H1 (cell line): ENCODE data around the gene EPHA8. TPM values are rescaled to one million over a fixed set of nuclear protein-coding genes. Genes with fewer than 3 reads are reported as not detected.

Experiments used
- CTCF ChIA-PET: fragments of 300-600 bp; sonication (Branson Sonifier 250); formaldehyde crosslinking; loops from one replicate; lab custom pipeline; 2021; ENCODE audit not compliant: partially characterized antibody; lab: Charles Lee
- POLR2A ChIA-PET: fragments of 300-600 bp; sonication (Branson Sonifier 250); formaldehyde crosslinking; loops from one replicate; lab custom pipeline; 2021; ENCODE audit warnings: inconsistent platforms; ENCODE audit not compliant: partially characterized antibody; lab: Charles Lee
- DNase-seq, 2 experiments: peaks; one replicate each; pipeline versions ENCODE4 v3.0.0 to v3.0.0-alpha.2; 2010 to 2022; ENCODE audit warnings: low spot score in 2 of 2, low read depth in 1 of 2, mixed read lengths in 1 of 2
- FAIRE-seq: peaks from 2 replicates; lab custom pipeline; 2011; peaks lifted over from hg19 to GRCh38; lab: Jason Lieb, UNC
- H2AFZ ChIP-seq: 2 replicates; pipeline ENCODE4 v1.8.1; 2012; ENCODE audit warnings: low read length, inconsistent platforms
- H2AK5ac ChIP-seq: 2 replicates; pipeline ENCODE4 v1.6.1; 2013; ENCODE audit warnings: low read depth, low read length
- H2BK120ac ChIP-seq: replicated peaks from 2 replicates; pipeline ENCODE3; 2013; ENCODE audit warnings: low read depth, low read length, inconsistent platforms
- H2BK12ac ChIP-seq: 2 replicates; pipeline ENCODE4 v1.6.1; 2013; ENCODE audit warnings: low read depth, low read length
- H2BK15ac ChIP-seq: 2 replicates; pipeline ENCODE4 v1.6.1; 2013; ENCODE audit warnings: low read length
- H2BK20ac ChIP-seq: 2 replicates; pipeline ENCODE4 v1.6.1; 2013; ENCODE audit warnings: low read length
- H2BK5ac ChIP-seq: 2 replicates; pipeline ENCODE4 v1.6.1; 2013; ENCODE audit warnings: low read depth, low read length
- H3K14ac ChIP-seq: 2 replicates; pipeline ENCODE4 v1.6.1; 2013; ENCODE audit warnings: inconsistent platforms; ENCODE audit not compliant: insufficient read length
- H3K18ac ChIP-seq: 2 replicates; pipeline ENCODE4 v1.6.1; 2013; ENCODE audit warnings: low read length; ENCODE audit errors: extremely low read depth
- H3K23ac ChIP-seq: 2 replicates; pipeline ENCODE4 v1.6.1; 2013; ENCODE audit warnings: inconsistent platforms; ENCODE audit not compliant: insufficient read length
- H3K23me2 ChIP-seq: 2 replicates; pipeline ENCODE4 v1.6.1; 2013; ENCODE audit warnings: low read depth, low read length
- H3K27ac ChIP-seq: 2 replicates; pipeline ENCODE4 v1.6.1; 2011; ENCODE audit warnings: low read depth, low read length, inconsistent platforms
- H3K27me3 ChIP-seq, 4 experiments: replicated peaks in 1 of 4; 1 replicate in 1 of 4; 2 replicates in 3 of 4; pipeline versions ENCODE4 v1.6.1 to v1.8.1; 2011 to 2013; ENCODE audit warnings: low read length in 3 of 4, mild to moderate bottlenecking in 3 of 4, inconsistent platforms in 2 of 4, mixed read lengths in 2 of 4, moderate library complexity in 1 of 4; ENCODE audit not compliant: control insufficient read depth in 3 of 4, insufficient read depth in 3 of 4; ENCODE audit errors: extremely low read depth in 1 of 4
- H3K36me3 ChIP-seq, 4 experiments: 2 replicates each; pipeline versions ENCODE4 v1.6.1 to v1.8.1; 2011 to 2013; ENCODE audit warnings: mild to moderate bottlenecking in 4 of 4, low read length in 3 of 4, moderate library complexity in 2 of 4, control low read depth in 1 of 4, inconsistent platforms in 1 of 4; ENCODE audit not compliant: insufficient read depth in 4 of 4, control insufficient read depth in 2 of 4
- H3K4ac ChIP-seq: replicated peaks from 2 replicates; pipeline ENCODE3; 2013; ENCODE audit warnings: low read length, low read depth, mixed read lengths, inconsistent platforms; ENCODE audit not compliant: insufficient read length
- H3K4me1 ChIP-seq, 4 experiments: replicated peaks in 1 of 4; 1 replicate in 1 of 4; 2 replicates in 3 of 4; pipeline versions ENCODE4 v1.6.1 to v1.8.1; 2011 to 2013; ENCODE audit warnings: low read length in 3 of 4, inconsistent platforms in 2 of 4, mixed read lengths in 1 of 4; ENCODE audit not compliant: insufficient read depth in 4 of 4, control insufficient read depth in 3 of 4
- H3K4me2 ChIP-seq, 2 experiments: 2 replicates each; pipeline versions ENCODE4 v1.6.1 to v1.8.1; 2011 to 2013; ENCODE audit warnings: low read depth in 2 of 2, low read length in 2 of 2, control low read depth in 1 of 2, inconsistent platforms in 1 of 2, mild to moderate bottlenecking in 1 of 2; ENCODE audit not compliant: insufficient read depth in 1 of 2
- H3K4me3 ChIP-seq, 4 experiments: fragments of 200-600, 300-600 bp in 1 of 4; sonication (generic), shearing (Covaris generic), sonication (Bioruptor Twin) in 1 of 4; 2 replicates each; pipeline versions ENCODE4 v1.5.1 to v1.8.1; 2011 to 2016; ENCODE audit warnings: low read length in 4 of 4, low read depth in 3 of 4, control low read depth in 2 of 4, inconsistent platforms in 2 of 4, mild to moderate bottlenecking in 2 of 4, mixed read lengths in 1 of 4, moderate library complexity in 1 of 4; ENCODE audit not compliant: insufficient read depth in 2 of 4; ENCODE audit errors: extremely low read depth in 1 of 4
- H3K56ac ChIP-seq: replicated peaks from 2 replicates; pipeline ENCODE3; 2013; ENCODE audit warnings: low read depth, mild to moderate bottlenecking, mixed read lengths, low read length, inconsistent platforms; ENCODE audit not compliant: insufficient read length
- H3K79me1 ChIP-seq: 2 replicates; pipeline ENCODE4 v1.6.1; 2013; ENCODE audit warnings: low read depth, low read length, control low read depth
- H3K79me2 ChIP-seq, 2 experiments: 2 replicates each; pipeline versions ENCODE4 v1.6.1 to v1.8.1; 2012 to 2013; ENCODE audit warnings: low read length in 2 of 2, mild to moderate bottlenecking in 2 of 2, inconsistent platforms in 1 of 2; ENCODE audit not compliant: insufficient read depth in 2 of 2, control insufficient read depth in 1 of 2
- H3K9ac ChIP-seq, 4 experiments: replicated peaks in 1 of 4; 1 replicate in 1 of 4; 2 replicates in 3 of 4; pipeline versions ENCODE4 v1.6.1 to v1.8.1; 2011 to 2013; ENCODE audit warnings: low read depth in 3 of 4, low read length in 3 of 4, control low read depth in 2 of 4, mild to moderate bottlenecking in 2 of 4, moderate library complexity in 2 of 4, inconsistent platforms in 1 of 4; ENCODE audit errors: extremely low read depth in 1 of 4
- H3K9me3 ChIP-seq, 2 experiments: 2 replicates each; pipeline versions ENCODE4 v1.6.1 to v1.8.1; 2012 to 2013; ENCODE audit warnings: mild to moderate bottlenecking in 2 of 2, moderate library complexity in 2 of 2, control low read depth in 1 of 2, inconsistent platforms in 1 of 2, low read depth in 1 of 2, low read length in 1 of 2, mixed read lengths in 1 of 2; ENCODE audit not compliant: insufficient read depth in 2 of 2
- H4K20me1 ChIP-seq, 2 experiments: replicated peaks in 1 of 2; 2 replicates each; pipeline versions ENCODE3 to v1.8.1; 2011 to 2013; ENCODE audit warnings: inconsistent platforms in 2 of 2, low read length in 2 of 2, mild to moderate bottlenecking in 1 of 2; ENCODE audit not compliant: insufficient read depth in 2 of 2, control insufficient read depth in 1 of 2
- H4K5ac ChIP-seq: 2 replicates; pipeline ENCODE4 v1.6.1; 2013; ENCODE audit warnings: low read length, low read depth, mixed read lengths, inconsistent platforms; ENCODE audit not compliant: insufficient read length
- H4K8ac ChIP-seq: 2 replicates; pipeline ENCODE4 v1.8.0; 2013; ENCODE audit warnings: mild to moderate bottlenecking, moderate library complexity, low read length, inconsistent platforms; ENCODE audit not compliant: insufficient read depth; ENCODE audit errors: extremely low read depth
- H4K91ac ChIP-seq: replicated peaks from 2 replicates; pipeline ENCODE3; 2013; ENCODE audit warnings: low read length, mixed read lengths, inconsistent platforms; ENCODE audit not compliant: insufficient read length
- KDM1A ChIP-seq: fragments of 200-600, 300-600 bp; sonication (generic); IDR thresholded peaks from 2 replicates; pipeline ENCODE4 v1.7.1; 2016; ENCODE audit warnings: mild to moderate bottlenecking, low read length, borderline replicate concordance
- SIX5 ChIP-seq: IDR thresholded peaks from 2 replicates; pipeline ENCODE4 v1.6.1; 2011; ENCODE audit warnings: mild to moderate bottlenecking, low read depth, low read length
- WGBS, 2 experiments: shearing (Covaris generic) in 1 of 2; methylation state at CpG; one replicate each; pipeline versions ENCODE4 v1.1.6 to v1.1.7; 2013 to 2015; ENCODE audit warnings: low lambda C conversion rate in 2 of 2, mixed read lengths in 2 of 2, inconsistent platforms in 1 of 2, low coverage in 1 of 2, missing lambda C conversion rate in 1 of 2; ENCODE audit not compliant: insufficient replicate concordance in 2 of 2, insufficient coverage in 1 of 2, insufficient read length in 1 of 2; ENCODE audit errors: extremely low coverage in 1 of 2, missing lambda C conversion rate in 1 of 2; 5-methylcytosine and 5-hydroxymethylcytosine counted together
- polyA plus RNA-seq, 7 experiments: library from polyadenylated mRNA; depleted of rRNA in 3 of 7; stranded (reverse) in 5 of 7; unstranded in 2 of 7; fragments of >200 nt in 5 of 7; fragments of 200-250 nt in 2 of 7; gene quantifications; 1 replicate in 5 of 7; 2 replicates in 1 of 7; 4 replicates in 1 of 7; pipeline versions ENCODE4 v1.2.1 to v1.2.3, GENCODE V29; 2011 to 2013; ENCODE audit warnings: missing spikeins in 2 of 7, mixed read lengths in 2 of 7
- total RNA-seq: library from RNA; stranded (reverse); fragmentation: NEBNext Ultra II Directional; extraction: Animal tissue kit (Norgen Biotek cat#: 25700); gene quantifications from 2 replicates; pipeline ENCODE4 v1.2.1, GENCODE V29; 2021

EPHA8 gene
- total and polyA plus RNA-seq, 2 of the 8 experiments (the other 6 are each of a cell fraction or from before 2014, with no cell fraction given): 4.0 to 8.4 TPM

GRCh38 chr1:22570140-22570909 is 7.0 kb downstream of the EPHA8 start:
- no peak overlapping the region for H3K4me2 ChIP-seq
- H3K4me1 ChIP-seq: peaks cover 2 to 17% (median 11%) of the 10 kb centered on the region in 4 experiments
- H4K20me1 ChIP-seq: peaks cover 0 to 2% of the 10 kb centered on the region in 2 experiments
- H3K23ac ChIP-seq: no peak overlapping the region
- H3K18ac ChIP-seq: no peak overlapping the region
- no peak overlapping the region for H4K8ac ChIP-seq
- no peaks in the 10 kb centered on the region for H3K9me3 ChIP-seq
- H3K4ac ChIP-seq: no peak overlapping the region
- no peaks in the 10 kb centered on the region; a peak in 1 of 8 replicates for H3K36me3 ChIP-seq
- H4K91ac ChIP-seq: peak overlapping the region; percentile 52
- peak overlapping the region; percentile 72; the same call in 1 of the 2 replicates for H2BK12ac ChIP-seq
- FAIRE-seq (no peak), DNase-seq (no peak)
- no peak overlapping the region for H3K4me3 ChIP-seq
- WGBS, 2 experiments: 92% methylated on average over 34 of the region's 34 CpGs; no CpG with 5 or more reads in 1 of the 2 experiments
- no peak overlapping the region for H2BK20ac ChIP-seq
- peak overlapping the region; percentile 48; the same call in 1 of the 2 replicates for H2BK5ac ChIP-seq
- peak overlapping the region; percentile 43; the same call in 1 of the 2 replicates for H2AK5ac ChIP-seq
- H4K5ac ChIP-seq: no peak overlapping the region
- H3K79me2 ChIP-seq: no peaks in the 10 kb centered on the region
- no peaks in the 10 kb centered on the region for H3K23me2 ChIP-seq
- H2BK15ac ChIP-seq: peak overlapping the region; percentile 73
- H3K79me1 ChIP-seq: no peaks in the 10 kb centered on the region; the same call in 1 of the 2 replicates
- no peak overlapping the region for H2BK120ac ChIP-seq
- H3K56ac ChIP-seq: no peak overlapping the region
- H3K9ac ChIP-seq: no peak overlapping the region
- no peak overlapping the region for H3K27ac ChIP-seq
- TF ChIP-seq SIX5 (no peak), KDM1A (peak; percentile 57; the same call in 1 of the 2 replicates)
- CTCF ChIA-PET: interaction anchor here (1.0 to 1.9 kb wide), 3 partner anchors 8 to 72 kb away, joined by 3 to 6 read pairs (median 4); no protein-coding TSS in a partner anchor
- no peak overlapping the region for H2AFZ ChIP-seq
- H3K27me3 ChIP-seq: no peaks in the 10 kb centered on the region; a peak in 1 of 7 replicates
- H3K14ac ChIP-seq: no peak overlapping the region
- POLR2A ChIA-PET: no interaction called here
